Esophagus squamous epithelium (tissue), 4 donors: ENCODE data around the gene F7.

Experiments
- POLR2A ChIP-seq, 4 donors: fragments of 450-650 bp; IDR thresholded peaks; one replicate each; pipeline ENCODE4 v1.6.1; 2017; ENCODE audit warnings: antibody characterized with exemption in 4 of 4, mild to moderate bottlenecking in 4 of 4, moderate library complexity in 3 of 4
- TF ChIP-seq, protein P1 (sequence below), 6 experiments: fragments of 450-650 bp in 4 of 6; fragments of 200-600 bp in 2 of 6; sonication (generic) in 2 of 6; IDR thresholded peaks; one replicate each; pipeline ENCODE4 v1.5.1; 2016 to 2019; ENCODE audit warnings: antibody characterized with exemption in 6 of 6, mild to moderate bottlenecking in 4 of 6, moderate library complexity in 4 of 6

DNA sequence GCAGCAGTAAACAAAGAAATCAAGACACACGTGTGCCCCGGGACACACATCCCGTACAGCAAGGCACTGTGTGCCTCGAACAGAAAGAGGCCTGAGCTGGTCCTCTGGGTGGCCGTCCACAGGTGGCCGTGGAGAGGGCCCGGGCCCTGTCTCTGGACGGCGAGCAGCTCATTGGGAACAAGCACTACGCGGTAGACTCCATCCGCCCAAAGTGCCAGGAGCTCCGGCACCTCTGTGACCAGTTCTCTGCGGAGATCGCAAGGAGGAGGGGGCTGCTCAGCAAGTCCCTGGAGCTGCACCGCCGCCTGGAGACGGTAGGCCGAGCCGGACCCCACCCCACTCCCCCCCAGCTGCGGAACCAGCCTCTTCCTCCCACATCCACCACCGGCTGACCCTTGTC lies 30.7 kb upstream of the F7 start:
- TF ChIP-seq, protein P1, sequence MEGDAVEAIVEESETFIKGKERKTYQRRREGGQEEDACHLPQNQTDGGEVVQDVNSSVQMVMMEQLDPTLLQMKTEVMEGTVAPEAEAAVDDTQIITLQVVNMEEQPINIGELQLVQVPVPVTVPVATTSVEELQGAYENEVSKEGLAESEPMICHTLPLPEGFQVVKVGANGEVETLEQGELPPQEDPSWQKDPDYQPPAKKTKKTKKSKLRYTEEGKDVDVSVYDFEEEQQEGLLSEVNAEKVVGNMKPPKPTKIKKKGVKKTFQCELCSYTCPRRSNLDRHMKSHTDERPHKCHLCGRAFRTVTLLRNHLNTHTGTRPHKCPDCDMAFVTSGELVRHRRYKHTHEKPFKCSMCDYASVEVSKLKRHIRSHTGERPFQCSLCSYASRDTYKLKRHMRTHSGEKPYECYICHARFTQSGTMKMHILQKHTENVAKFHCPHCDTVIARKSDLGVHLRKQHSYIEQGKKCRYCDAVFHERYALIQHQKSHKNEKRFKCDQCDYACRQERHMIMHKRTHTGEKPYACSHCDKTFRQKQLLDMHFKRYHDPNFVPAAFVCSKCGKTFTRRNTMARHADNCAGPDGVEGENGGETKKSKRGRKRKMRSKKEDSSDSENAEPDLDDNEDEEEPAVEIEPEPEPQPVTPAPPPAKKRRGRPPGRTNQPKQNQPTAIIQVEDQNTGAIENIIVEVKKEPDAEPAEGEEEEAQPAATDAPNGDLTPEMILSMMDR (IDR thresholded peaks at IDR 0.05) = no peak
- TF ChIP-seq POLR2A (IDR thresholded peaks at IDR 0.05) = no peak
